Left colon (tissue), 2 donors: ENCODE data around the gene TAOK1. TPM values are rescaled to one million over a fixed set of nuclear protein-coding genes. Genes with fewer than 3 reads are reported as not detected.

Source experiments
- ATAC-seq: fragments of 200-7000 bp; cut with Tn5 transposase; one replicate; pipeline ENCODE4 v1.9.1; 2020; ENCODE audit warnings: mild to moderate bottlenecking, moderate library complexity
- DNase-seq, 2 donors: peaks; one replicate each; pipeline ENCODE4 v3.0.0-alpha.2; 2020
- intact Hi-C, 2 donors: fragments of 100-400 bp; cut with DNase I in 1 of 2; cut with micrococcal nuclease in 1 of 2; formaldehyde crosslinking; loops; one replicate each; pipeline versions ENCODE4 v1.11.2 to v1.14.0; 2022; cut with DNase I, micrococcal nuclease
- total RNA-seq, 2 donors: library from RNA; stranded (reverse); fragmentation: NEBNext Ultra II Directional; extraction: Animal tissue kit (Norgen Biotek cat#: 25700); gene quantifications; one replicate each; pipeline ENCODE4 v1.2.1, GENCODE V29; 2021
- donor health status: DM: no; HTN: no; CAD: no.
- donor health status: DM: yes; HTN: yes; CAD: no.

TAOK1 gene
- total RNA-seq, 2 donors from 2014 or later = 50.6 to 54.9 TPM

DNA sequence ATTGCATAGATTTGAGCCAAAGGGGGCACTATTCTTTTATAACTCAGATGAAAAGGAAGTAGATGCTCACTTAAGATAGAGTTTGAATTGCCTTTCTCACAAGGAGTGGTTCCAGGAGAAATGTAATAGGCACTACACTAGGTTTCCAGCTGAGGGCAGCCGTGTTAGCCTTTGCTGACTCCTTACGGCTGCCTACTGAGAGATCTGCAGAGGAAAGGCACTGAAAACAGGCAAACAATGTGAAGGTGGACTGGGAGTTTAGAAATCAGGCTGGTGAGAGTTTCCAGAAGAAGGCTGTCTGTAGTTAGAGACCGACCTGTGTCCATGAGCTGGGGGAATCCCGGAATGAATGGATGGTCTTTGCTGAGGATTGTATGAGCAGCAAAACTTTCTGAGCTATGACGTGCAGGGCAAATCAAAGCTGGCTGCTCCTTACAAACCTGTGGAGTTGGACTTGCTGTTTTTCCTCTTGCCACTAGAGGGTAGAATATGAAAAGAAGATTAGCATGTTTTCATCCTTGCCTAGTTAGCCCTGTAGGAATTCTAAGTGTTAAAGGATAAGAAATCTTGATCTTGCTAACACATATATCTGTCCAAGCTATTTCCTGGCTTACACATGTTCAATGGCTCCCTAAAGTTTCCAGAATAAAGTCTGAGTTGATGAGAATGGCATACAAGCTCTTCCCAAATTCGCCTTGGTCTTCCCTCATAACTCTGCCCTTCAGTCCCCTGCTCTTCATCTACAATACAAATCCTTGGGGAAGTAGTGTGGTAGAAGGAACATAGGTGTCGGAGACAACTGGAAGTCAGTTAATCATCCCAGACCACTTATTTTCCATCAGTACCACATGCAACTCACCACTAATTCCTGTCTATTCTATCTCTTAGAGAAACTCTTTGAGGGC lies 20.1 kb upstream of the TAOK1 start:
- DNase-seq = peak; percentile 54 to 67
- ATAC-seq = peak; percentile 96
- intact Hi-C loops = loop anchor here in 1 of 2 donors (2.0 kb wide), 1 partner anchor 167 kb away; no protein-coding TSS in a partner anchor

DNA sequence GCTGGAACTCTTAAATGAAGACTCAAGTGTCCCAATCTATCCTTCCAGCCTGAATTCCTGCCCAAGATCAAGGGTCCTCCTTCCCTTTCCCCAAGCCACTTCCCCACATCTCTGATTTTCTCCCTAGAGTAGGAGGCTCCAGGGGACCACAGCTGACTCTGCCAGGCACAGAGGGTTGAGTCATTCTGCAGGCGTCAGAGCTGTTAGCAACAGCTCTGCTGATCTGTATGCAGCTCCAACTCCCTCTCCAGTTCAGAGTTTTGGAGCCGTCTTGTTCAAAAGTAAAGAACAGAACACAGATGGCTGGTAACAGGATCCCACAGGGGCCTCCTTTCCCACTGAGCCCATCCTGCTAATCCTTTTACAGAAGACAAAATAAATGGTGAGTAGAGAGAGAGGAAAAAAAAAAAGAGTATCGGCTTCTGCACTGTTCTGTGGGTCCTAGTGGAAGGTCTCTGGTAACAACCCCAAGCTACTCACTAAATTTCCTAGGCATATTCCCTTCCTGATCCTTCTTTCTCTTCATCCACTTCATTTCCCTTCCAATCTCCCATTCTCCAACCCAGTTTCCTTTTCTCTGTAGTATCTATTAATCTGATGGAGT lies 13.4 kb upstream of the TAOK1 start:
- ATAC-seq (no peak), DNase-seq (no peak)
- intact Hi-C loops = no loop called here

DNA sequence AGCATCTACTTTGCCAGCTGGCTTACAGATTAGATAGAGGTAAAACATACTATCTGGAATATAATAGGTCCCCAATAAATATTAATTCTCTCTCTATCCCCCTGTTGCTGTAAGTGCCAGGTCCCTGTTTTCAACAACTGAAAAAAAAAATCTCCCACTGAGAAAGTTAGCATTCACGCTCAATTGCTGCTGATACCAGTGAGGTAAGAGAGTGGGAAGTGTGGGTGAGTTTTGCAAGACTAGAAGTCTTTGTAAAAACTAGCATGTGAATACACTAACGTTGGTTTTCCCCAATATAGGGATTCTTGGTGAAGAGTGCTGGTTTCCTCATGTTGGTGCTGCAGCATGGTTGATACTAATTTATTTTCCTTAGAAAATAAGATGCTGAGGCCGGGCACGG lies 11.7 kb upstream of the TAOK1 start:
- DNase-seq (no peak), ATAC-seq (no peak)
- intact Hi-C loops = no loop called here

DNA sequence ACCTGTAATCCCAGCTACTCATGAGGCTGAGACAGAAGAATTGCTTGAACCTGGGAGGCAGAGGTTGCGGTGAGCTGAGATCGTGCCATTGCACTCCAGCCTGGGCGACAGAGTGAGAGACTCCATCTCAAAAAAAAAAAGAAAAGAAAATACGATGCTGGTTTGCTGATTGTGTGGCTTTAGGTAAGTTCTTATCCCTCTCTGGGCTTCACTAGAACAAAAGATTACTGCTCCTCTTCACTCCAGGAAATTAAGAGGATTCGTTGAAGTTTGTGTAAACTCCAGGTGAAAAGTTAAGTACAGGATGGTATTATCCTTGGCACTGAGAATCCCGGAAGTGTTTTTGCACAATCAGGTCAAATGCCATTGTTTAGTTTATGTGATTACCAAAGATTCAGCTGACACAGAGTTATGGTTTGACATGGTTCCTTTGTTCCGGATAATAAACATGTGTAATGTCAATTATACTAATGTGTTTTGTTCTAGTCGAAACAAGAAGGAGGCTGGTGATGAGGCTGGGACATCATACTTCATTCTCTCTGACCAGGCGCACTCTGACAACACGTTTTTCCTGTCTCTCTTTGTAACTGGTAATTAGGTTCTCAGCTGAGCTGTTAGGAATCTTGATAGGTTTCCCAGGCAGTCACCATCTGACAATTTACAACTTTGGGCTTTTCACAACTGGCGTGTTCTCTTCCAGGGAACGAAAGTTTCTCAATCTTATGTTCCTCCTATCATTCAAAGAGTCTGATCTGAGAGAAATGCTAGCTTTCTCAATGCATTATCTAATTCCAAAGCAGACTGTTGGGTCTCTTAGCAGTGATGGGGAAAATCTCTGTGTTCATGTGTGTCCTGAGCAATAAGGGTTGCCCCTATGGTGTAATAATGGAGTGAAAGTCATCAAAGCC lies 10.8 kb upstream of the TAOK1 start:
- DNase-seq (no peak), ATAC-seq (peak; percentile 88)
- intact Hi-C loops = no loop called here

DNA sequence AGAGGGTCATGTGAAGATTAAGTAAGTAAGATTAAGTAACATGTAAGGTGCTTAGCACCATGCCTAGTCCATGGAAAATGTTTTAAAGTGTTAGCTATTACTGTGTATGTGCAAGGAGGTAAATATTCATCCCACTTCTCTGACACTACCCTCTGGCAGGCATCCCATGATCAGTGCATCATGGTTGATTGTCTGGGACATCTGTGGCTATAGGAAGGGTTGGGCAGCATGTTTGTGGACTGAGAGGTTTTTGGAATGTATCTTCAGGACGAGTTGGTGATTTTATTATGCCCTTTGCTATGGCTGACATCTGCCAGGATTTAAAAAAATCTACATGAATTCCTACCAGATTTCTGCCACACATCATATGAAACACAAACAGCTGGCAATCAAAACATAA lies 6.5 kb upstream of the TAOK1 start:
- ATAC-seq = peak; percentile 43

DNA sequence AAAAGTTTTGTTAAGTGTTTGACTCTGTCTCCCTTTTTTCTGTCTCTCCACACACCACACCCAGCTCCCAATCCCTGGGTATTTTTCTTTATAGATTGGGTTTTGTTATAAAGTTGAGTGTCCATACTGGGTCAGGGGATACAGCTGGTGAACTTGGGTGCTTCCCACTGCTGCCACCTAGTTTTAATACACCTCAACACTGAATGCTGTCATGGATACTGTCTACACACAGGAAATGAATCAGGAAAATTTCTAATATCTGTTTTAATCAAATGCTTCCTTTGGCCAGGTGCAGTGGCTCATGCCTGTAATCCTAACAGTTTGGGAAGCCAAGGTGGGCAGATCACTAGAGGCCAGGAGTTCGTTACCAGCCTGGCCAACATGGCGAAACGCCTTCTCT lies 5.3 kb upstream of the TAOK1 start:
- DNase-seq = no peak
- ATAC-seq = no peak
- intact Hi-C loops = no loop called here

More for the DNA sequence above, 6.5 kb upstream of the TAOK1 start:
- DNase-seq = no peak
- intact Hi-C loops = no loop called here

DNA sequence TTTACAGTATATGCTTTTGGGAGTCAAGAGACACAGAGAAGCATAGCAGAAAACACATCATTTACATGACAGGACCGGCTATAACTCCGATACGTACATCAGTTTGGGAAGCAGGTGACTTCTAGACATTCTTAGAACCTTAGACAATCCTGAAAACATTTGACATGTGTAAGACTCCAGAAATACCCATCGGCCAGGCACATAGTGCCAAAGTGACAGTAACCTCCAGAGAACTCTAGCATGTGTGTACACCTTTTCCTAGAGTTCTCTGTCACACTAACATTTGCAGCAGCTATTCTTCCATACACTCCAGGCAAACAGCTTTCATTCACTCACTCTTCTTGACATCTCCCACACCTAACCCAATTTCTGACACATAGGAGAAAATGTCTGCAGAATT lies 3.4 kb upstream of the TAOK1 start:
- ATAC-seq (no peak), DNase-seq (no peak)
- intact Hi-C loops = no loop called here

DNA sequence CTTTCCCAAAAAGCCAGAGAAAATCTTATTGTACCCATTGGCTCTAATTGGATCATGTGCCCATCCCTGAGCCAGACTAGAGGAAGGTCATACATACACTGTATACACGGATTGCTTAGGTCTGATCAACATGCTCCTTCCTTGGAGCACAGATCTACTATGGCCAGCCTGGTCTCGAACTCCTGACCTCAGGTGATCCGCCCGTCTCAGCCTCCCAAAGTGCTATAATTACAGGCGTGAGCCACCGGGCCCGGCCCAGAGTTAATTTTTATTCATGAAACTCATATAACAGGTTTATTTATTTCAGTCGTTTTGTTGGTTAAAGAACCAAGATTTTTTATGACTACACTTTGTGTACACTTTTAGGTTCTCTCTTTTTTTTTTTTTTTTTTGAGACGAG lies 1.2 kb upstream of the TAOK1 start:
- ATAC-seq (no peak), DNase-seq (peak; percentile 51 to 59)
- intact Hi-C loops = no loop called here

- ATAC-seq = peak; percentile 27
- DNase-seq = peak in 1 of 2 donors; percentile 33
- intact Hi-C loops = no loop called here
These were observed 878 bp downstream of the TAOK1 start for GRCh38 chr17:29390851-29391631.

DNA sequence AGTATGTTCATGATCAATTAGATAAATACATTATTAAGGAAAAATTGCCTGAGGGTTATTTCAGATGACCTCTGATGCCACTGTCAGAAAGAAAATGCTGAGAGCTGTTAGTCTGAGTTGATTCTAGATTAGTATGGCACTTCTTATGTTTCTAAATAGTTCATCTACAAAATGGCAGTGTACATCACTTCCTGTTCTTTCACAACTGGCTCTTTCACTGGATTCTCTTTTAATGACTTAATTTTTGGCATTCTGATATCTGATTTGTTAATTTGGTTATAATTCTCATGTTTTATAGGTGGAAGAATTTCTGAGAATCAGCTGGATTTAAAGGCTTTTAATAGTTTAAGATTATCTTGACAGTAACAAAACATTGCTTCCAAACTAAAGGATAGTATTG lies 3.3 kb downstream of the TAOK1 start:
- intact Hi-C loops = no loop called here
- DNase-seq (no peak), ATAC-seq (no peak)

GRCh38 chr17:29394761-29395160 lies 4.6 kb downstream of the TAOK1 start:
- DNase-seq (no peak), ATAC-seq (no peak)
- intact Hi-C loops = no loop called here

DNA sequence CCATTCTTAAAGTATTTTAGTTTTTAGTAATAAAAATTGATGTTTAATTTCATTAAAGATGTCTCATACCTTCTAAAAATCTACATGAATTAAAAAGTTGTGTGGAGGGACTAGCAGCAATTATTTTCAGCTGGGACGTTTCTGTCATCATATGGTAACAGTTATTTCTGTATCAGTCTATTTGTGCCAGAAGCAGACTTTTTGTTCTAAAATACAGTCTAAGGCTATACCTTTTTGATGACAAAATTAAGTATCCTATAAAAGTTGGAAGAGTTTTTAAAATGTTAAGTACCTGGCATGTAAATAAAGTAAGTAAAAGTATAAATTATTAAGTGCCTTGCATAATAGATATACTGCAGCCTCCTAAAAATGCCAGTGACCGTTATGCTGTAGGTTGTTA lies 5.9 kb downstream of the TAOK1 start:
- ATAC-seq = no peak
- DNase-seq = no peak
- intact Hi-C loops = no loop called here

DNA sequence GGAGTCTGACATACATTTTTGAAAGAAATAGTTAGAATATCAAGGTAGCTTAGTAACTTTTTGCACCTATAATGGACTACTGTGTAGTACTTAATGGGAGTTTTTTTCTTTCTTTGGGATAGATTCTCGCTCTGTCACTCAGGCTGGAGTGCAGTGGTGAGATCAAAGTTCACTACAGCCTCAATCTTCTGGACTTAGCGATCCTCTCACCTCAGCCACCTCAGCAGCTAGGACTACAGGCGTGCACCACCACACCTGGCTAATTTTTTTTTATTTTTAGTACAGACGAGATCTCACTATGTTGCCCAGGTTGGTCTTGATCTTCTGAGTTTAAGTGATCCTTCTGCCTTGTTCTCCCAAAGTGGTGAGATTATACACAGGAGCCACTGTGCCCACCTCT lies 9.5 kb downstream of the TAOK1 start:
- no peak for DNase-seq
- intact Hi-C loops = no loop called here
- ATAC-seq = peak; percentile 56

DNA sequence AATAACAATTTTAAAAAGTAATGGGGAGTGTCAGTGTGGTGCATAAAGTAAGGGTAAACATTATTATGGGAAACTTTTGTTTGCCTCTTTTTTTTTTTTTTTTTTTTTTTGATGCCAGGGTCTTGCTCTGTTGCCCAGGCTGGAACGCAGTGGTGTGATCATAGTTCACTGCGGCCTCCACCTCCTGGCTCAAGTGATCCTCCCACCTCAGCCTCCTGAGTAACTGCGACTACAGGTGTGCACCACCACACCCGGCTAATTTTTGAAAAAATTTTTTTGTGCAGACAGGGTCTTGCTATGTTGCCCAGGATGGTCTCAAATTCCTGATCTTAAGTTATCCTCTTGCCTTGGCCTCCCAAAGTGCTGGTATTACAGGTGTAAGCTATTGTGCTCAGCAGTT lies 10.7 kb downstream of the TAOK1 start:
- intact Hi-C loops = no loop called here
- ATAC-seq (no peak), DNase-seq (no peak)

GRCh38 chr17:29401258-29401657 lies 11.1 kb downstream of the TAOK1 start:
- DNase-seq = no peak
- intact Hi-C loops = no loop called here
- no peak for ATAC-seq

- ATAC-seq (no peak), DNase-seq (no peak)
- intact Hi-C loops = no loop called here
These were observed 17.7 kb downstream of the TAOK1 start for GRCh38 chr17:29407856-29408255.

DNA sequence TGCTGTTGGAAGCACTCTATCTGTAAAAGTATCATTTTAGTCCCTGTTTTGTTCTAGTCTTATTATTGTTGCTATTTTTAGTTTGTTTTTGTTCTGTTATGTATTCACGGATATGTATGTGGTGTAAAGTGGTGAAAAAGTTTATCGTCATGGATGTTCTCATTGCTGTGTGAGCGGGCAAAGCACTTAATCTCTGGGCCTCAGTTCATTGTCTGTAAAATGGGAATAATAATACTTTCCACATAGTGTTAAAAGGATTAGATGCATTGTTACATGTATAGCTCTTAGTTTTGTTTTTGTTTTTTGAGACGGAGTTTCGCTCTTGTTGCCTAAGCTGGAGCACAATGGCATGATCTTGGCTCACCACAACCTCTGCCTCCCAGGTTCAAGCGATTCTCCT lies 19.8 kb downstream of the TAOK1 start:
- intact Hi-C loops = no loop called here
- DNase-seq (no peak), ATAC-seq (no peak)

- ATAC-seq (no peak), DNase-seq (no peak)
- intact Hi-C loops = no loop called here
These were observed 22.8 kb downstream of the TAOK1 start for GRCh38 chr17:29412780-29413565.
